OCI-LY7 (cell line): ENCODE results near the gene IPO9.

ENCODE experiments used
- CTCF ChIP-seq: fragments of 200-600 bp; sonication (generic); conservative IDR thresholded peaks from 2 replicates; pipeline ENCODE4 v1.5.1; 2014; ENCODE audit warnings: mild to moderate bottlenecking, antibody characterized with exemption, low read length, moderate library complexity, mixed read lengths
- EZH2phosphoT487 ChIP-seq: fragments of 200-600 bp; sonication (generic); IDR thresholded peaks from 2 replicates; pipeline ENCODE4 v1.6.1; 2018; ENCODE audit warnings: low read depth, borderline replicate concordance, mild to moderate bottlenecking, mixed run types, antibody characterized with exemption, low read length, moderate library complexity, mixed read lengths

GRCh38 chr1:201790261-201790660 lies 38.7 kb upstream of the IPO9 start:
- TF ChIP-seq CTCF (no peak), EZH2phosphoT487 (no peak)
